Right lobe of liver (tissue), 6 donors: Measurements from ENCODE around the gene ETNPPL. TPM values are rescaled to one million over a fixed set of nuclear protein-coding genes. Genes with fewer than 3 reads are reported as not detected.

ENCODE experiments used
- ATAC-seq, 4 donors: fragments of 200-7000 bp; cut with Tn5 transposase; one replicate each; pipeline ENCODE4 v1.9.1; 2020; ENCODE audit warnings: mild to moderate bottlenecking in 4 of 4, moderate library complexity in 4 of 4
- DNase-seq, 3 donors: peaks; one replicate each; pipeline ENCODE4 v3.0.0-alpha.2; 2020
- H3K27ac ChIP-seq, 3 donors: fragments of 200-600 bp; one replicate each; pipeline ENCODE4 v1.8.0; 2022
- H3K27me3 ChIP-seq, 2 donors: fragments of 200-600 bp; one replicate each; pipeline ENCODE4 v1.8.0; 2022
- H3K36me3 ChIP-seq, 4 donors: fragments of 200-600 bp; sonication (generic) in 1 of 4; one replicate each; pipeline versions ENCODE4 v1.5.1 to v1.8.0; 2017 to 2022; ENCODE audit warnings: control low read depth in 1 of 4
- H3K4me1 ChIP-seq, 4 donors: fragments of 200-600 bp; sonication (generic) in 1 of 4; one replicate each; pipeline versions ENCODE4 v1.5.1 to v1.8.0; 2017 to 2022; ENCODE audit warnings: control low read depth in 1 of 4
- H3K4me3 ChIP-seq, 3 donors: fragments of 200-600 bp; one replicate each; pipeline ENCODE4 v1.8.0; 2022
- H3K9me3 ChIP-seq, 4 donors: fragments of 200-600 bp; sonication (generic) in 1 of 4; one replicate each; pipeline versions ENCODE4 v1.5.1 to v1.8.0; 2017 to 2022; ENCODE audit warnings: control low read depth in 1 of 4
- CTCF ChIP-seq, 4 donors: fragments of 200-600 bp in 3 of 4; fragments of 450-650 bp in 1 of 4; IDR thresholded peaks; one replicate each; pipeline versions ENCODE4 v1.5.1 to v1.8.0; 2016 to 2022; ENCODE audit warnings: antibody characterized with exemption in 4 of 4, mild to moderate bottlenecking in 2 of 4
- POLR2A ChIP-seq: fragments of 450-650 bp; IDR thresholded peaks from one replicate; pipeline ENCODE4 v1.6.1; 2017; ENCODE audit warnings: antibody characterized with exemption, mild to moderate bottlenecking
- WGBS: methylation state at CpG from one replicate; pipeline ENCODE4 v1.1.6; 2018; ENCODE audit warnings: low coverage, low lambda C conversion rate; ENCODE audit not compliant: insufficient coverage; ENCODE audit errors: missing lambda C conversion rate; 5-methylcytosine and 5-hydroxymethylcytosine counted together
- intact Hi-C, 2 donors: fragments of 100-400 bp; cut with DNase I; formaldehyde crosslinking; loops; one replicate each; pipeline versions ENCODE4 v1.11.2 to v1.14.1; 2022
- total RNA-seq, 6 experiments: library from RNA; depleted of rRNA in 2 of 6; stranded (reverse); fragments of >200 nt in 2 of 6; fragmentation: NEBNext Ultra II Directional in 3 of 6; extraction: Animal tissue kit (Norgen Biotek cat#: 25700) in 3 of 6; gene quantifications; one replicate each; pipeline versions ENCODE4 v1.1.0 to v1.2.4, GENCODE V29; 2016 to 2023
- donor health status: DM: no; HTN: yes; CAD: no.
- donor health status: DM: no; HTN: no; CAD: no.
- donor health status: DM: no; HTN: no; CAD: no.
- donor health status: DM: no; HTN: yes; CAD: no.
- donor health status: DM: no; HTN: yes; CAD: no.

ETNPPL gene
- total RNA-seq, 6 experiments from 2014 or later, result 15.7 to 125 (median 22.5) TPM

GRCh38 chr4:108693819-108694218, 69.0 kb downstream of the ETNPPL start:
- DNase-seq (no peak), ATAC-seq (no peak)
- Histone ChIP-seq H3K36me3 (no peaks in the 10 kb centered on the region), H3K4me1 (peaks cover 0 to 16% (median 3%) of the 10 kb centered on the region in 4 donors), H3K27ac (no peak overlapping the region), H3K4me3 (no peak overlapping the region), H3K9me3 (no peaks in the 10 kb centered on the region), H3K27me3 (no peaks in the 10 kb centered on the region)
- 51% methylated on average over 3 of the region's 3 CpGs for WGBS
- no peak for TF ChIP-seq CTCF (IDR thresholded peaks at IDR 0.05)
- no peak for TF ChIP-seq POLR2A
- intact Hi-C loops, result no loop called here

- no peak overlapping the region for H3K4me3 ChIP-seq
- peak in 1 of 4 donors; percentile 7 for TF ChIP-seq CTCF (IDR thresholded peaks at IDR 0.05)
- TF ChIP-seq POLR2A, result no peak
- intact Hi-C loops, result no loop called here
Measured at GRCh38 chr4:108693211-108693610, 69.6 kb downstream of the ETNPPL start.

More at GRCh38 chr4:108693211-108693610, 69.6 kb downstream of the ETNPPL start:
- peak in 2 of 4 donors; percentile 15 to 49 for ATAC-seq
- no peaks in the 10 kb centered on the region for H3K36me3 ChIP-seq
- H3K4me1 ChIP-seq, result peaks cover 0 to 16% (median 3%) of the 10 kb centered on the region in 4 donors
- 48% methylated on average over 3 of the region's 3 CpGs for WGBS
- H3K27ac ChIP-seq, result no peak overlapping the region
- H3K9me3 ChIP-seq, result no peaks in the 10 kb centered on the region
- DNase-seq, result no peak
- no peaks in the 10 kb centered on the region for H3K27me3 ChIP-seq

Other genes with a start within 250 kb of the ETNPPL start
- gene RPL34, start 142.5 kb downstream of the ETNPPL start, total RNA-seq, result 100 to 1,000 TPM; 357 to 441 (median 411) TPM
- 10 to 100 TPM; 66.8 to 86.4 (median 76.9) TPM for gene OSTC, start 112.5 kb downstream of the ETNPPL start, total RNA-seq